Measurements from ENCODE around the gene GPR157.

DNA sequence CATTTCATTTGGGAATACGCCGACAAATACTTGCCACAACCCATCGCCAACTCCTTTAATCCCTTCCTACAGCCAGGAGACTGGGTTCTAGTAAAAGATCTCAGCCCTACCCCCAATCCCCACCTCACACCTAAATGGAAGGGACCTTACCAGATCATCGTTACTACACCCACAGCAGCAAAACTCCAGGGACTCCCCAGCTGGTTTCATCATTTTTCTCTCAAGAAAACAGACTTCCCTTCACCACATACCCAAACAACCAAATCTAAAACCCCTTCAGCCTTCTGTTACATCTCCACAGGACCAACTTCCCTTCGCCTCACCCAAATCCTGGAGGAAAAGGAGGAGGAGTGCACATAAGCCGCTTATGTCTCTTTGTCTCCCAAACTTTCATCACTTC lies 35.8 kb downstream of the GPR157 start:
- TF ChIP-seq POLR2AphosphoS5 (IDR thresholded peaks at IDR 0.05; ENCODE audit: low read depth, low read length) = no peak
- TF ChIP-seq, protein P1, sequence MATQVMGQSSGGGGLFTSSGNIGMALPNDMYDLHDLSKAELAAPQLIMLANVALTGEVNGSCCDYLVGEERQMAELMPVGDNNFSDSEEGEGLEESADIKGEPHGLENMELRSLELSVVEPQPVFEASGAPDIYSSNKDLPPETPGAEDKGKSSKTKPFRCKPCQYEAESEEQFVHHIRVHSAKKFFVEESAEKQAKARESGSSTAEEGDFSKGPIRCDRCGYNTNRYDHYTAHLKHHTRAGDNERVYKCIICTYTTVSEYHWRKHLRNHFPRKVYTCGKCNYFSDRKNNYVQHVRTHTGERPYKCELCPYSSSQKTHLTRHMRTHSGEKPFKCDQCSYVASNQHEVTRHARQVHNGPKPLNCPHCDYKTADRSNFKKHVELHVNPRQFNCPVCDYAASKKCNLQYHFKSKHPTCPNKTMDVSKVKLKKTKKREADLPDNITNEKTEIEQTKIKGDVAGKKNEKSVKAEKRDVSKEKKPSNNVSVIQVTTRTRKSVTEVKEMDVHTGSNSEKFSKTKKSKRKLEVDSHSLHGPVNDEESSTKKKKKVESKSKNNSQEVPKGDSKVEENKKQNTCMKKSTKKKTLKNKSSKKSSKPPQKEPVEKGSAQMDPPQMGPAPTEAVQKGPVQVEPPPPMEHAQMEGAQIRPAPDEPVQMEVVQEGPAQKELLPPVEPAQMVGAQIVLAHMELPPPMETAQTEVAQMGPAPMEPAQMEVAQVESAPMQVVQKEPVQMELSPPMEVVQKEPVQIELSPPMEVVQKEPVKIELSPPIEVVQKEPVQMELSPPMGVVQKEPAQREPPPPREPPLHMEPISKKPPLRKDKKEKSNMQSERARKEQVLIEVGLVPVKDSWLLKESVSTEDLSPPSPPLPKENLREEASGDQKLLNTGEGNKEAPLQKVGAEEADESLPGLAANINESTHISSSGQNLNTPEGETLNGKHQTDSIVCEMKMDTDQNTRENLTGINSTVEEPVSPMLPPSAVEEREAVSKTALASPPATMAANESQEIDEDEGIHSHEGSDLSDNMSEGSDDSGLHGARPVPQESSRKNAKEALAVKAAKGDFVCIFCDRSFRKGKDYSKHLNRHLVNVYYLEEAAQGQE (IDR thresholded peaks at IDR 0.05; ENCODE audit: insufficient read depth in 1 of 2, low read depth in 2 of 2, low read length in 2 of 2) = no peak

All from PFSK-1 (cell line).